HCT116 (cell line): Measurements from ENCODE around the gene ANHX.

Experiments used
- CEBPB ChIP-seq: IDR thresholded peaks from 2 replicates; pipeline ENCODE4 v1.6.1; 2012; ENCODE audit warnings: low read depth
- POLR2A ChIP-seq: IDR thresholded peaks from 2 replicates; pipeline ENCODE4 v1.7.0; 2011; ENCODE audit warnings: borderline replicate concordance; ENCODE audit not compliant: insufficient read depth, insufficient read length; ENCODE audit errors: extremely low read depth
- POLR2AphosphoS5 ChIP-seq: IDR thresholded peaks from 2 replicates; pipeline ENCODE4 v1.6.1; 2011; ENCODE audit warnings: mild to moderate bottlenecking, low read depth, low read length, moderate library complexity
- RAD21 ChIP-seq: IDR thresholded peaks from 2 replicates; pipeline ENCODE4 v1.6.1; 2012; ENCODE audit warnings: low read depth, mild to moderate bottlenecking
- SIN3A ChIP-seq: IDR thresholded peaks from 2 replicates; pipeline ENCODE4 v1.6.1; 2012; ENCODE audit warnings: low read depth
- SP1 ChIP-seq: IDR thresholded peaks from 2 replicates; pipeline ENCODE4 v1.6.1; 2012; ENCODE audit warnings: low read depth
- TF ChIP-seq, protein P1 (sequence below), 3 experiments: fragments of 200-600 bp in 1 of 3; sonication (generic) in 1 of 3; IDR thresholded peaks in 2 of 3; conservative IDR thresholded peaks in 1 of 3; 2 replicates each; pipeline ENCODE4 v1.5.1; 2012 to 2017; ENCODE audit warnings: low read depth in 2 of 3, low read length in 2 of 3, antibody characterized with exemption in 1 of 3, borderline replicate concordance in 1 of 3, control low read depth in 1 of 3, mild to moderate bottlenecking in 1 of 3, mixed read lengths in 1 of 3, mixed run types in 1 of 3, moderate library complexity in 1 of 3; ENCODE audit not compliant: insufficient read depth in 1 of 3
- TF ChIP-seq, protein P2 (sequence below): IDR thresholded peaks from 2 replicates; pipeline ENCODE4 v1.6.1; 2011; ENCODE audit warnings: mild to moderate bottlenecking, low read length, moderate library complexity; ENCODE audit not compliant: insufficient replicate concordance; ENCODE audit errors: extremely low read depth

DNA sequence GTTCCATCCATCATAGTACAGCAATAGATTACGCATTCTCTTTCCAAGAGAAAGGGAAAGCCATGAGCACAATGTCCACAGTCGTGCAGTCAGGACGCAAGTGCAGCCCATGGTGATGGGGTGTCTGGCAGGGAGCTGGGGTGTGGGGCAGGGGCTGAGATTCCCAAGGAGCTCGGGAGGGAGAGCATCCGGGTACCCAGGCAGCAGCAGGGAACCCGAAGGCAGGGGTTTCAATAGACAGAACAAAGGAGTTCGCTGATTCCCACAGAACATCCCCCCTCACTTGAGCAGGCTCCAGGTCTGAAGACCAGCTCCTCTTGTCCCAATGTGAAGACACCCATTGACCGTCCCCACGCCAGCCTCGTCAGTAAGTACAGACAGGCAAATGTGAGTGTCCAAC, 13.5 kb downstream of the ANHX start:
- TF ChIP-seq POLR2A, result no peak
- TF ChIP-seq RAD21, result no peak
- TF ChIP-seq, protein P1, sequence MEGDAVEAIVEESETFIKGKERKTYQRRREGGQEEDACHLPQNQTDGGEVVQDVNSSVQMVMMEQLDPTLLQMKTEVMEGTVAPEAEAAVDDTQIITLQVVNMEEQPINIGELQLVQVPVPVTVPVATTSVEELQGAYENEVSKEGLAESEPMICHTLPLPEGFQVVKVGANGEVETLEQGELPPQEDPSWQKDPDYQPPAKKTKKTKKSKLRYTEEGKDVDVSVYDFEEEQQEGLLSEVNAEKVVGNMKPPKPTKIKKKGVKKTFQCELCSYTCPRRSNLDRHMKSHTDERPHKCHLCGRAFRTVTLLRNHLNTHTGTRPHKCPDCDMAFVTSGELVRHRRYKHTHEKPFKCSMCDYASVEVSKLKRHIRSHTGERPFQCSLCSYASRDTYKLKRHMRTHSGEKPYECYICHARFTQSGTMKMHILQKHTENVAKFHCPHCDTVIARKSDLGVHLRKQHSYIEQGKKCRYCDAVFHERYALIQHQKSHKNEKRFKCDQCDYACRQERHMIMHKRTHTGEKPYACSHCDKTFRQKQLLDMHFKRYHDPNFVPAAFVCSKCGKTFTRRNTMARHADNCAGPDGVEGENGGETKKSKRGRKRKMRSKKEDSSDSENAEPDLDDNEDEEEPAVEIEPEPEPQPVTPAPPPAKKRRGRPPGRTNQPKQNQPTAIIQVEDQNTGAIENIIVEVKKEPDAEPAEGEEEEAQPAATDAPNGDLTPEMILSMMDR (IDR thresholded peaks at IDR 0.05 in 2 of 3, conservative IDR thresholded peaks at IDR 0.05 in 1 of 3; ENCODE audit: borderline replicate concordance in 1 of 3, insufficient read depth in 1 of 3, low read depth in 2 of 3, low read length in 2 of 3), result no peak
- TF ChIP-seq SIN3A, result no peak
- no peak for TF ChIP-seq POLR2AphosphoS5
- TF ChIP-seq CEBPB, result no peak
- TF ChIP-seq SP1, result no peak
- TF ChIP-seq, protein P2, sequence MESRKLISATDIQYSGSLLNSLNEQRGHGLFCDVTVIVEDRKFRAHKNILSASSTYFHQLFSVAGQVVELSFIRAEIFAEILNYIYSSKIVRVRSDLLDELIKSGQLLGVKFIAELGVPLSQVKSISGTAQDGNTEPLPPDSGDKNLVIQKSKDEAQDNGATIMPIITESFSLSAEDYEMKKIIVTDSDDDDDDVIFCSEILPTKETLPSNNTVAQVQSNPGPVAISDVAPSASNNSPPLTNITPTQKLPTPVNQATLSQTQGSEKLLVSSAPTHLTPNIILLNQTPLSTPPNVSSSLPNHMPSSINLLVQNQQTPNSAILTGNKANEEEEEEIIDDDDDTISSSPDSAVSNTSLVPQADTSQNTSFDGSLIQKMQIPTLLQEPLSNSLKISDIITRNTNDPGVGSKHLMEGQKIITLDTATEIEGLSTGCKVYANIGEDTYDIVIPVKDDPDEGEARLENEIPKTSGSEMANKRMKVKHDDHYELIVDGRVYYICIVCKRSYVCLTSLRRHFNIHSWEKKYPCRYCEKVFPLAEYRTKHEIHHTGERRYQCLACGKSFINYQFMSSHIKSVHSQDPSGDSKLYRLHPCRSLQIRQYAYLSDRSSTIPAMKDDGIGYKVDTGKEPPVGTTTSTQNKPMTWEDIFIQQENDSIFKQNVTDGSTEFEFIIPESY, result no peak
